Measurements from ENCODE around the gene RRP15. TPM values are rescaled to one million over a fixed set of nuclear protein-coding genes. Genes with fewer than 3 reads are reported as not detected.

RRP15 gene
- polyA plus RNA-seq, 1 donor (not counting 4 experiments of a cell fraction or from before 2014, with no cell fraction given), result 15.8 TPM

GRCh38 chr1:218274511-218274910 lies 10.6 kb upstream of the RRP15 start:
- H3K4me3 ChIP-seq (ENCODE audit: control insufficient read depth in 2 of 3, extremely low read depth in 1 of 3, insufficient read depth in 2 of 3, low read depth in 1 of 3, low read length in 3 of 3), result no peak overlapping the region
- H3K4me1 ChIP-seq (ENCODE audit: control insufficient read depth, extremely low read depth, insufficient read depth, low read length), result no peaks in the 10 kb centered on the region
- DNase-seq (ENCODE audit: low read depth, low spot score), result no peak
- FAIRE-seq, result no peak
- no peak for TF ChIP-seq EZH2 (IDR thresholded peaks at IDR 0.05; ENCODE audit: low read length)
- TF ChIP-seq CTCF (optimal IDR thresholded peaks at IDR 0.05 in 1 of 3, IDR thresholded peaks at IDR 0.05 in 1 of 3, conservative IDR thresholded peaks at IDR 0.05 in 1 of 3; ENCODE audit: extremely low read depth in 1 of 3, insufficient read depth in 2 of 3, low read length in 3 of 3), result no peak
- no peaks in the 10 kb centered on the region for H3K9me1 ChIP-seq (ENCODE audit: control insufficient read depth, extremely low read depth, insufficient read depth, low read length)
- no peaks in the 10 kb centered on the region for H3K27me3 ChIP-seq (ENCODE audit: control insufficient read depth, extremely low read depth, insufficient read depth, low read length)
- no peaks in the 10 kb centered on the region for H3K9me3 ChIP-seq (ENCODE audit: control insufficient read depth, low read depth, low read length)
- H3K36me3 ChIP-seq (ENCODE audit: control insufficient read depth in 2 of 2, extremely low read depth in 1 of 2, insufficient read depth in 2 of 2, low read length in 2 of 2), result no peaks in the 10 kb centered on the region
- no peak overlapping the region for H3K27ac ChIP-seq (ENCODE audit: control insufficient read depth, insufficient read depth, low read length)
- dilution Hi-C loops (cut with MboI; ENCODE audit: extremely low pct_ligation_motif_present, low sequenced_read_pairs), result no loop called here
- no peaks in the 10 kb centered on the region for H3K79me2 ChIP-seq (ENCODE audit: control insufficient read depth, insufficient read depth, low read length)
- no peak overlapping the region for H3K9ac ChIP-seq (ENCODE audit: control insufficient read depth, extremely low read depth, insufficient read depth, low read length)
- no peak overlapping the region for H2AFZ ChIP-seq (ENCODE audit: control insufficient read depth, low read length)
- no peaks in the 10 kb centered on the region for H4K20me1 ChIP-seq (ENCODE audit: control insufficient read depth, extremely low read depth, insufficient read depth, low read length)
- H3K4me2 ChIP-seq (ENCODE audit: control insufficient read depth, extremely low read depth, insufficient read depth, low read depth, low read length), result no peak overlapping the region

DNA sequence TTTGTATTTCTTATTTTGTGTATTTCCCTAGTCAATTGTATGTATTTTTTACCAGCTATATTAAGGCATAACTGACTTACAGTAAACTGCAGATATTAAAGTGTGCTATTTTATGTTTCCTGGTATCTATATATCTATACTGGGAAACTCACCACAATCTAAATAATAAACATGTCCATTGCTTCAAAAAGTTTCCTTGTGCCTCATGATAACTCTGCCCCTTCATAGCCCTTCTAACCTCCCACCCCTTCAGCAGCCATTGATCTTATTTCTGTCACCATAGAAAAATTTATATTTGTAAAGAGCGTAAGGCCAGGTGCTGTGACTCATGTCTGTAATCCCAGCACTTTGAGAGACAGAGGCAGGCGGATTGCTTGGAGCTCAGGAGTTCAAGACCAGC lies 9.3 kb upstream of the RRP15 start:
- no peak overlapping the region for H2AFZ ChIP-seq (ENCODE audit: control insufficient read depth, low read length)
- no peak overlapping the region for H3K9ac ChIP-seq (ENCODE audit: control insufficient read depth, extremely low read depth, insufficient read depth, low read length)
- no peaks in the 10 kb centered on the region for H3K27me3 ChIP-seq (ENCODE audit: control insufficient read depth, extremely low read depth, insufficient read depth, low read length)
- FAIRE-seq, result no peak
- DNase-seq (ENCODE audit: low read depth, low spot score), result no peak
- no peaks in the 10 kb centered on the region for H3K9me1 ChIP-seq (ENCODE audit: control insufficient read depth, extremely low read depth, insufficient read depth, low read length)
- no peak overlapping the region for H3K4me2 ChIP-seq (ENCODE audit: control insufficient read depth, extremely low read depth, insufficient read depth, low read depth, low read length)
- H3K36me3 ChIP-seq (ENCODE audit: control insufficient read depth in 2 of 2, extremely low read depth in 1 of 2, insufficient read depth in 2 of 2, low read length in 2 of 2), result no peaks in the 10 kb centered on the region
- no peaks in the 10 kb centered on the region for H3K9me3 ChIP-seq (ENCODE audit: control insufficient read depth, low read depth, low read length)
- H4K20me1 ChIP-seq (ENCODE audit: control insufficient read depth, extremely low read depth, insufficient read depth, low read length), result no peaks in the 10 kb centered on the region
- dilution Hi-C loops (cut with MboI; ENCODE audit: extremely low pct_ligation_motif_present, low sequenced_read_pairs), result no loop called here
- H3K27ac ChIP-seq (ENCODE audit: control insufficient read depth, insufficient read depth, low read length), result no peak overlapping the region
- H3K79me2 ChIP-seq (ENCODE audit: control insufficient read depth, insufficient read depth, low read length), result no peaks in the 10 kb centered on the region
- TF ChIP-seq EZH2 (IDR thresholded peaks at IDR 0.05; ENCODE audit: low read length) (no peak), CTCF (optimal IDR thresholded peaks at IDR 0.05 in 1 of 3, IDR thresholded peaks at IDR 0.05 in 1 of 3, conservative IDR thresholded peaks at IDR 0.05 in 1 of 3; ENCODE audit: extremely low read depth in 1 of 3, insufficient read depth in 2 of 3, low read length in 3 of 3) (no peak)
- no peak overlapping the region for H3K4me3 ChIP-seq (ENCODE audit: control insufficient read depth in 2 of 3, extremely low read depth in 1 of 3, insufficient read depth in 2 of 3, low read depth in 1 of 3, low read length in 3 of 3)
- no peaks in the 10 kb centered on the region for H3K4me1 ChIP-seq (ENCODE audit: control insufficient read depth, extremely low read depth, insufficient read depth, low read length)

Measured in keratinocyte (primary cell).